Pons (tissue), 1 donor: ENCODE results near the gene CD2.
A peak's percentile ranks its signal among the peaks of the same experiment; 100 is the strongest.

Source experiments
- DNase-seq: peaks from one replicate; pipeline ENCODE4 v3.0.0-alpha.2; 2016; ENCODE audit warnings: low spot score

Gene CD2

GRCh38 chr1:116754198-116754977 lies at the start of gene CD2:
Gene CD2 (plus strand): TSS chr1:116754430. CDS start chr1:116754493, 63 bp downstream.
- no peak for DNase-seq

DNA sequence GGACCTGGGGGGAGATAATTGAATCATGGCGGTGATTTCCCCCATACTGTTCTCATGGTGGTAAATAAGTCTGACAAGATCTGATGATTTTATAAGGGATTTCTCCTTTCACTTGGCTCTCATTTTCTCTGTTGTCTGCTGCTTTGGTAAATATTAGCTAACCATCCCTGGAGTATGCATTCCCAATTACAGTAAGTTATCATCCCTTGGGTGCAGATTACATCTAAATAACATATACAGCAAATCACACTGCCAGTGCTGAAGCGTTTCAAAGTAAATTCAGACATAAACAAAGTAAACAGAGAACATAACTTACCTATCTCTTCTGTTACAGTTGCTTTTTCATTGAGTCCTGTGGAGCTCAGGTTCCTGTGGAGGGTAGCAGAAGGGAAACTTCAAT lies 48.1 kb upstream of the CD2 start:
- DNase-seq, result no peak

DNA sequence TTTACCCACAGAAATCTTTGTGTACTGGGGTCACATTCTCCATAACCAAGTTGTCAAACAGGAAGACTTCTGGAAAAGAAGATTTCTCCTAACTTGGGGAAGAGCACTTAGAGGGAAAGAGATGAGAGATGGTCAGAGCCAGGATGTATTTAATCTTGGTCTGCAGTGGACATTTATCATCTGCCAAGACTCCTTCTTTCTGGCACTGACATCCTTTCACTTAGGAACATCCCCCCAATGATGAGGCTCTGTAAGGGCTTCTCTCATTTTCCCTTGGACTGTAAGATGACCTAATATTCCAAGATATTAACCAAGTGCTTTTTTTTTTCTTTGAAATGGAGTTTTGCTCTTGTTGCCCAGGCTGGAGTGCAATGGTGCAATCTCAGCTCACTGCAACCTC lies 47.4 kb upstream of the CD2 start:
- no peak for DNase-seq

DNA sequence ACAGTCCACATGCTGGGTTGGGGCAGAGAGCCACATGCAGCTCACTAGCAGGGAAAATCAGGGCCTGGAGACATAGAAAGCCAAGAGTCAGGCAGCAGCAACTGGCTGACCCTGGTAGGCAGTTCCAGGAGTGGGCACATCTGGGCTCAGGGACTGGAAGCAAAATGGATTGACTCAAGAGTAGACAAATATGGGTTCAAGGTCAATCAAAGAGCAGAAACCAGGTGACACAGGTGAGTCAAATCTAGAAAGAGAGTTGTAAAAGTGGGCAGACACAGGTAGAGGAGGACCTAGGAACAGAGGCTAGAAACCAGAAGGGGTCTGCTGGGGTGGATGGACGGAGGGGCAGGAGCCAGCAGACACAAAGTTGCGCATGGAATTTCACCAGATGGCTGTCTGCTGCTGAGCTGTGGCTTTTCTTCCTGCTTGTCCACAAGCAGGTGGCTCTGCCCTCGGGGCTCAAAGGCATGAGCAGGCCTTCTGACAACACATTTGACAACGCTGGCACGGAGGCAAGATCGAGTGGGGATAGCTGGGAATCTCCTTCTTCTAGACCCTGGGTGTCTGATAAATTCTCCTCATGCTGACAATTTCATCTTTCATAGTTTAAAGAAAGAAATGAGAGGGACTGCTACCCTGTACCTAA lies 45.9 kb upstream of the CD2 start:
- DNase-seq, result no peak

DNA sequence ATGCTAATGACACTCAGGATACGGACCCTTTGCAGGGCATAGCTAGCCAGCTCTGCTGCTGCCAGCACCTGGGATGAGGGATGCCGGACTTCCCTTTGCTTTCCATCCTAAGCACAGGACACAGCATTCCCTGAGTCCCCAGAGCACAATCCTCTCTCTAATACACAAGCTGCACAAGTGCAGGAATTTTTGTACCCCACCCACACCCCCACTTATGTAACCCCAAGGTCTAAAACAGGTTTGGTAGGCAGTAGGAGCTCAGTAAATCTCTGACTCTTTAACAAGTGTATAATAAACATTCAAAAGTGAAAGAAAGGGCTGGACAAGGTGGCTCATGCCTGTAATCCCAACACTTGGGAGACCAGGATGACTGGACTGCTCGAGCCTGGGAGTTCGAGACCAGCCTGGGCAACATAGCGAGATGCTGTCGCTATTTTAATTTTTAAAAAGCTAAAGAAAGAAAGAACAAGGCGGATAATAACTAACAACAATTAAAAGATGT lies 44.5 kb upstream of the CD2 start:
- DNase-seq, result no peak

- DNase-seq, result peak; percentile 65
These were observed 43.6 kb upstream of the CD2 start for GRCh38 chr1:116710420-116711262.

- DNase-seq, result no peak
These were observed 42.9 kb upstream of the CD2 start for GRCh38 chr1:116711263-116711840.

DNA sequence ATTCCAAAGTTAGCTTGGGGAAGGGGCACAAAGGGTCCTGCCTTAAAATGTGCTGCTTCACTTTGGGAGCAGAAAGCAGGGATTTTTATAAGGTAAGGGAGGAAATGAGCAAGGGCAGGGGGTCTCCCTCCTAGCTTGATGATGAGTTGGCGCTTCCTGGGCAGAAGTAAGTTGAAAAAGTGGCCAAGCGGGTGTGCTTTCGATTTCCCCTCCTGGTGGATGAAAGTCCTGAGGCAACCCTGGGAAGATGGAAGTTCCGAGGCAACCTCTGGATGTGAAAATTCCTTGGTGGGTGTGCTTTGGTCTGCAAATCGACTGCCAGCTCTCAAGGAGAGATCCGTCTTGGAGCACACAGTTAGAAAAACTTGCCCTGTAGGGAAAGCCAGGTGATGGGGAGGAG lies 41.7 kb upstream of the CD2 start:
- DNase-seq, result no peak

DNA sequence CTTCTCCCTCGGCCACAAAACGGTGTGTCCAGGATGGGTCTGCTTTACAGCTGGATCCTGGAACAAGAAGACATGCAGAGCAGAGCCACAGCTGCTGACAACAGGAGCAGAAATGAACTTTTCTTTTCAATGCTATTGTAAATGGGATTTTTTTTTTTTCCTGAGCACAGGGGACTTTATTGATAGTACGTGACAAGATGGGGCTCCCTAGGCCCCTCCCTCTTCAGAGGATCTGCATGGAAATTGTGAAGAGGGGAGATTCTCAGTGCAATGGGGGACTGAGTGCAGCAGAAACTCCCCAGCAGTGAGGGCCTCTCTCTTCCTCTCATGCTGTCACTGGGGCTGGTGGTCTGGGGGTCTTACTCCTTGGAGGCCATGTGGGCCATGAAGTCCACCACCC lies 40.8 kb upstream of the CD2 start:
- DNase-seq, result no peak

GRCh38 chr1:116716391-116716790 lies 37.8 kb upstream of the CD2 start:
- no peak for DNase-seq

DNA sequence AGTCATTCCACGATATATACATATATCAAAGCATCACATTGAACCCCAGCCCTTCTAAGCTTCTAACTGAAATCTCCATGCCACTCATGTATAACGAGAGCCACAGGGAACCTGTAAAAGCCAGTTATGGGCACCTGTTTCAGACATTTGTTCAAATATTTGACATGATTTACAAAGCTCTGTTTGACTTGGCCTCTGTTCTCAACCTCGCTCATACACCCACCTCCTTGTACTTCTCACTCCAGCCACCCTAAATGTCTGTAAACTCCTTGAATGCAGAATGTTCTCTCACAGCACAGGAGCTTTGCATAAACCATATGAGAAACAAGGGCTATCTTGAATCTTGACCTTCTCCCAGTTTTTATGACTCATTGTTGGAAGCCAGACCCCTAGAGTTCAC lies 36.9 kb upstream of the CD2 start:
- no peak for DNase-seq

- no peak for DNase-seq
These were observed 33.7 kb upstream of the CD2 start for GRCh38 chr1:116720364-116721038.

DNA sequence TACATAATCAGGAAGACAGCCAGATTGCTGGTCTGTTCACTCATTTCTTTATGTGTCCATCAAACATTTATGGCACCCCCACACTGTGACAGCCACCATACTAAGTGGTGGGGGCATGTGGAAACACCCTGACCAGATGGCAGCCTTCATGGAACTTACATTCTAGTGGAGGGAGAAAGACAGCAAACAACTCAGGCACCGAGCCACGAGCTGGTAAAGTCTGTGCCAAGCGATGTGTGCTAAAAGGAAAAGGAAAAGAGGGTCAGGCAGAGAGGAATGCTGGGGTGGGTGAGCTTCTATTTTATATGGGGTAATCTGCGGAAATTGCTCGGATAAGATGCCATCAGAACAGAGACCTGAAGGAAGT lies 33.2 kb upstream of the CD2 start:
- DNase-seq, result no peak

DNA sequence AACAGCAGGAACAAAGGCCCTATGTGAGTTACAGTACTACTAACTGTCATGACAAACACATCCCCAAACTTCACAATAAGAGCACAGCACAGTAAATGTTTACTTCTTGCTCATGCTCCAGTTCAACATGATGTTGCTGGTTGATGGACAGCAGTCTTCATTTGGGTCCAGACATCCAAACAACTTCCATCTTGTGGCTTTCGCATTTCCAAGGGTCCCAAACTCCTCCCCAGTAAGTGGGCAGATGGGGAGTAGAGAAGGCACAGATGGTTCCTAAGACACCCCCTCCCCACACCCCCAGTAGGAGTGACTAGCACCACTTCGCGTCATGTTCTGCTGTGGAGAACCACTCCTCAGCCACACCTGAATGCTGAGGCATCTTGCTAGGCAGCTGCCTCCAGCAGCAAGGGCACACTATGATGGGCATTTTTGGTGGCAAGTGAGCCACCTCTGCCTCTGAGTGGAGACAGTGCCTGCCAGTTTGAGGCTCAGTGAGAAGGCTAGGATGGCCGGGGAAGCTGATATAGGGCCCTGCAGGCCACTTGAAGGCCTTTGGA lies 32.7 kb upstream of the CD2 start:
- DNase-seq, result no peak

DNA sequence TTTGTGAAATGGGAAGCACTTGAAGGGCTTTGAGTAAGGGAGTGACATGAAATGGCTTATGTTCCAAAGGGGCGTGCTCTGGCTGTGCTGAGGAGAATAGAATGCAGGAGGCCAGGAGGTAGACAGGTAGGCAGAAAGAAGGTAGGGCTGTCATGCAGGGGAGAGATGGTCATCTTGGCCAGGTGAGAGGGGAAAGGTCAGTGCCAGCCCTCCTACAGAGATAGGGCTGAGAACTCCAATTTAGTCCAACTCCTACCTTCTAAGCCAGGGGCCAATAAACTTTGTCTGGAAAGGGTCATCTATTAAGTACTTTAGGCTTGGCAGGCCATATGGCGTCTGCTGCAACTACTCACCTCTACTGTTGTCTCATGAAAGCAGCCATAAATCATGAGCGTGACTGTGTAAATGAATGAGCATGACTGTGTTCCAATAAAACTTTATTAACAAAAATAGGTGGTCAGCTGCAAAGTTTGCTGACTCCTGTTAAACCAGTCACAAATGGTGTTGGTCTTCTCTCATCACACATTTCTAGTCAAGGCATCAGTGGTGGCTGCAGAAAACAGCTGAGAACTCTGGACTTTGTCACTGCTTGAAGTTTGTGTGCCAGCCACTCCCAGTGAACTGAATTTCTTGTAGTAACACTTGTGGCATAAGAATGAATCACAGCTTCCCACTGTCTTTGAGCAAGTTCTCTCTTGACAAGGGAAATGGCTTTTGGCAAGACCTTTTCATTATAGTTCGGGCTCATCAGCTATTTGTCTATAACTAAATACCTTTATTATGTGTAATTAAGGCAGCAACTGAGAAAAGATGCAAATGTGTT lies 32.0 kb upstream of the CD2 start:
- DNase-seq, result no peak

DNA sequence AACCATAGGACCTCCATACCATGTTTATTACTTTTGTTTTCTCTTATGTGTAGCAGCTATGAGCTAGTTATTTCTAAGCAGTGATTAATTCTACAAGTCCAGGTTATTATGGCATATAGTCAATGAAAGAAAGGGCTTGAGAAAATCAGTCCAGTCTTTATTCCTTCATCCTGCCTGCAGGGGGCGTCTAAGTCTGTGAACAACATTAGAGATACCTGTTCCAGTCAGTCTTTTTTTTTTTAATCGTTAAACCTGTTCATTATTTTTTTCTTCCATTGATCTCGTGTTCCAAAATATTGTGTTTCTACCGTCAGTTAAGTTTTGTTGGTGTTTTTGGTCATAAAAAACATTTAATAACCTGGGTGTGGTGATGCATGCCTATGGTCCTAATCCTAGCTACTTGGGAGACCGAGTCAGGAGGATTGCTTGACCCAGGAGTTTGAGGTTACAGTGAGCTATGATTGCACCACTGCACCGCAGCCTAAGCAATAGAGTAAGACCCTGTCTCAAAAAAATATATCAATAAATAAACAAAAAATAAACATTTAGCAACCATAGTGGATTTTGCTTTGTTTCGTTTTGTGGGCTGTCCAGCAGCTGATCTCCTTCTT lies 29.4 kb upstream of the CD2 start:
- peak; percentile 47 for DNase-seq

DNA sequence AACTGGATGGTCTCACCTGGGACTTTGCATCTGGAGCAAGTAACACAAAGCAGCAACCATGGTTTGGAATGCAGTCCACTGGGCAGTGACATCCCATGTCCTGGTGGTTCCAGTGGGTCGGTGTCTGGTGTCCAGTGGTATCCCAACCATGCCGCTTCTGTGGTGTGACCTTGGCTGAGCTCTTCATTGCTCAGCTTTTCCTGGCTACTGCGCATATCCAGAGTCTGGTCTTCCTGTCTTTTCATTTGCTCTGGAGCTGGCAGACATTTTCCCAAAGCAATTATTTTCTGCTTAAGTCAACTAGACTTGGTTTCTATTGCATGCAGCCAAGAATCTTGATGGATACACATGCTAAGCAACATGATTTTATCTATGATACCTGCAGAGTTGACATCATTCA lies 28.4 kb upstream of the CD2 start:
- no peak for DNase-seq

- DNase-seq, result no peak
These were observed 27.1 kb upstream of the CD2 start for GRCh38 chr1:116726872-116727820.

- no peak for DNase-seq
These were observed 22.8 kb upstream of the CD2 start for GRCh38 chr1:116731439-116731838.
